NOMO-1 (cell line): Measurements from ENCODE around the gene ATXN7.
A peak's percentile ranks its signal among the peaks of the same experiment; 100 is the strongest.

Experiments
- DNase-seq, 2 experiments: peaks; one replicate each; lab custom pipeline; 2025; ENCODE audit not compliant: unreplicated experiment in 2 of 2; lab: John Stamatoyannopoulos, UW

Gene ATXN7

GRCh38 chr3:63864008-63864964 is 619 bp downstream of the ATXN7 start:
- peak; percentile 11 to 15 for DNase-seq

- DNase-seq, result no peak
Measured at GRCh38 chr3:63864965-63865327, 1.3 kb downstream of the ATXN7 start.

- no peak for DNase-seq
Measured at GRCh38 chr3:63867225-63867624, 3.6 kb downstream of the ATXN7 start.

GRCh38 chr3:63869940-63870614 is 6.4 kb downstream of the ATXN7 start:
- DNase-seq, result no peak

GRCh38 chr3:63870615-63871005 is 6.9 kb downstream of the ATXN7 start:
- no peak for DNase-seq

GRCh38 chr3:63872135-63872924 is 8.7 kb downstream of the ATXN7 start:
- DNase-seq, result no peak

GRCh38 chr3:63874769-63875168 is 11.1 kb downstream of the ATXN7 start:
- peak in 1 of 2 experiments; percentile 49 for DNase-seq

- DNase-seq, result no peak
Measured at GRCh38 chr3:63875510-63875909, 11.8 kb downstream of the ATXN7 start.

GRCh38 chr3:63876260-63876659 is 12.6 kb downstream of the ATXN7 start:
- DNase-seq, result no peak

- DNase-seq, result no peak
Measured at GRCh38 chr3:63877737-63878393, 14.2 kb downstream of the ATXN7 start.

GRCh38 chr3:63878394-63879060 is 14.9 kb downstream of the ATXN7 start:
- DNase-seq, result no peak

- no peak for DNase-seq
Measured at GRCh38 chr3:63880653-63881052, 17.0 kb downstream of the ATXN7 start.

- DNase-seq, result no peak
Measured at GRCh38 chr3:63886858-63887257, 23.2 kb downstream of the ATXN7 start.

- DNase-seq, result no peak
Measured at GRCh38 chr3:63891518-63891917, 27.9 kb downstream of the ATXN7 start.

GRCh38 chr3:63892773-63893352 is 29.2 kb downstream of the ATXN7 start:
- no peak for DNase-seq

GRCh38 chr3:63895422-63896189 is 31.9 kb downstream of the ATXN7 start:
- DNase-seq, result no peak

GRCh38 chr3:63896332-63897030 is 32.8 kb downstream of the ATXN7 start:
- peak in 1 of 2 experiments; percentile 25 for DNase-seq

GRCh38 chr3:63900010-63900409 is 36.3 kb downstream of the ATXN7 start:
- no peak for DNase-seq
